Stimulated activated CD4-positive, alpha-beta T cell treated with anti-CD3 and anti-CD28 coated beads, TNF-alpha, amount 100 ng/mL, for 1 hour (primary cell): Measurements from ENCODE around the gene SLA2.
"Not testable (repeated sequence)": the region's sequence is repeated elsewhere in the genome, so short reads cannot be mapped to it uniquely, and the experiment has no call there.

Experiments used
- DNase-seq, 3 donors: peaks; one replicate each; pipeline ENCODE4 v3.0.0-alpha.2; 2020; ENCODE audit warnings: low read depth in 3 of 3, low spot score in 1 of 3

Gene SLA2, protein sequence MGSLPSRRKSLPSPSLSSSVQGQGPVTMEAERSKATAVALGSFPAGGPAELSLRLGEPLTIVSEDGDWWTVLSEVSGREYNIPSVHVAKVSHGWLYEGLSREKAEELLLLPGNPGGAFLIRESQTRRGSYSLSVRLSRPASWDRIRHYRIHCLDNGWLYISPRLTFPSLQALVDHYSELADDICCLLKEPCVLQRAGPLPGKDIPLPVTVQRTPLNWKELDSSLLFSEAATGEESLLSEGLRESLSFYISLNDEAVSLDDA

DNA sequence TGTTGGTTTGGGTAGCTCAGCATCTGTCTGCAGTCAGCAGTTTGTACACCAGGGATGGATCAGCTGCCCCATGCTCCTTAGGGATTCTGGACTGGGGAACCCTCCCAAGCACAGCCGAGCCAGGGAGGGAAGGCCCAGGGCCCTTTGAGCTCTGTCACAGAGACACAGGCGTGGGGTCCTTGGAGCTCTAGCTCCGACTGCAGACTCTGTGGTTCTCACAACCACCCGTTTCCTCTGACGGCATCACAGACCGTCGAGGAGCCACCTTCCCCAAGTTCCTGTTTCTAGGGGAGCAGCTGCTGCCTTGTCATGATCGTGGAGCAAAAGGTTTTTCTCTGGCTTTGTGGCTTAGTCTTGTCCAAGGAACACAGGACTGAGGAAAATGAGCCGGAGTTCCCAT lies at the start of gene SLA2:
Gene SLA2, minus strand, starts transcription at position 199 of the 400 bp plus-strand sequence. CDS start 4,861 bp downstream, outside the sequence.
- DNase-seq = peak; percentile 8 to 43 (median 40)

DNA sequence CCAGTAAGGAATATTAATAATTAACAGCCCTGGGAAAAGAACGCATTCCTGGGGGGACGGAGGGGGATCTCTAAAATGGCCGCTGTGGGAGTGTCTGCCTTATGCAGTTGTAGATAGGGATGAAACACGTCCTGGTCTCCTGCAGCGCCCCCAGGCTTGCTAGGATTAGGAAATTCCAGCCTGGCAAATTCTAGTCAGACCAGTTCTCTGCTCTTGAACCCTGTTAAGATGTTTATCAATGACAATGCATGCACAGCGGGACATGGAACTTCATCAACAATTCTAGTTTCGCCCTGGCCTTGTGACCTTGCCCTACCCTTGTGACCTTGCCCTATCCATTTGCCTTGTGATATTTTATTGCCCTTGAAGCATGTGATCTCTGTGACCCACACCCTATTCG lies 49.5 kb upstream of the SLA2 start:
- DNase-seq = not testable (repeated sequence)

DNA sequence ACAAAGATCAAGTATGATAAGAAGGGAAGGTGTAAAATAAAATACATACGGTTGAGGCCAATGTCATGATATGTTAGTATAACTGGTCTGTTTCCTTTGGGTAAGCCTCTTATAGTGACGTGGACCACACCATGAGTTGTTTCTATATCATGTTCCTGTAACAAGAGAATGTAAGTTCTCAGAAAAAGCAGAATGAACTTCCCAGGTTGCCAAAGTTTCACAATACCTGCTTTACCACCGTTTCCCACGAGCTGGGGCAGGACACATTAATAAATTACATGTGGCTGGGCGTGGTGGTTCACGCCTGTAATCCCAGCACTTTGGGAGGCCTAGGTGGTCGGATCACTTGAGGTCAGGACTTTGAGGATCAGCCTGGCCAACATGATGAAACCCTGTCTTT lies 42.6 kb upstream of the SLA2 start:
- no peak for DNase-seq

DNA sequence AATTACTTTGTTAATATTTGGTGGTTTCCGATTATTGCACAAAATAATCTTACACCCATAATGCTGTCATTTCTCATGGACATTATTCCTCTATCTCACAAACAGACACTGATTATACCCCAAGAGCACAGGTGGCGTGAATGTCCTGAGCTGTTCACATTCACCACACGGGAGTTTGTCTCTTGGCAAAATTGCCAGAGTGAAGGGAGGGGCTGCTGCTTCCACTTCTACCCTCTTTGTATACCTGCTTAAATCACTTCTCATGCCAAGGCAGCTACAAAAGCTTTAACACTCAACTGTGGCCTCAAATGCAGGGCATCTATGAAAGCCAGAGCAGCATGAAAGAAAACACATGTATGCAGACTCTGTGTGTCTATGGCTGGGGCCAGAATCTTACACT lies 41.9 kb upstream of the SLA2 start:
- no peak for DNase-seq

DNA sequence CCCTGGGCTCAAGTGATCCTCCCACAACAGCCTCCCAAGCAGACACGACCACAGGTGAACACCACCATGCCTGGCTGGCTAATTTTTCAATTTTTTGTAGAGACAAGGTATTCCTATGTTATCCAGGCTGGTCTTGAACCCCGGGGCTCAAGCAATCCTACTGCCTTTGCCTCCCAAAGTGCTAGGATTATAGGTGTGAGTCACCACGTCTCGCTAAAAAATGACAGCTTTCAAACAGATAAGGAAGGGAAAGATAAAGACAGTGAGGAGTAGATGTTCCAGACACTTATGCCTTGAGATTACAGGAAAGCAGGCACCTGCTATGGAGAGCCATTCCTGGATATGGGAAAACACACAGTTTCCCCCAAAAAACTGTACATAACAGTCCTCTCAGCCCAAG lies 40.9 kb upstream of the SLA2 start:
- no peak for DNase-seq

DNA sequence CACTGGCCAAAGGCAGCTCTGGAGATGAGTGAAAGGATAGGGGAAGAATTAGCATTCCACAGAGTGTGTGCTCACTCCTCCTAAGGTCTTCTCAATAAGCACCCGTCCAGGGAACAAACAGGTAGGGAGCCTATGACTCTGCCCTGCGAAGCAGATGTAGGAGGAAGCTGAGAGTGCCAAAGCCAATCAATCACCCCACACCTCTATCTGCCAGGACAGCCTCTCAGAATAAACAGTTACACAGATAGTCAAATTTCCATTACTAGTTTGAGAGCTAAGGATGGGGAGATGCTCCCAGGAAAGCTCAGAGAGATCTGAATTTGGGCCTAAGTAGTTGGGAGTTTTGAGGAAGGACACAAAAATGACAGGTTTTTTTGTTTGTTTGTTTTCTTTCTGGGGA lies 40.5 kb upstream of the SLA2 start:
- DNase-seq = no peak

DNA sequence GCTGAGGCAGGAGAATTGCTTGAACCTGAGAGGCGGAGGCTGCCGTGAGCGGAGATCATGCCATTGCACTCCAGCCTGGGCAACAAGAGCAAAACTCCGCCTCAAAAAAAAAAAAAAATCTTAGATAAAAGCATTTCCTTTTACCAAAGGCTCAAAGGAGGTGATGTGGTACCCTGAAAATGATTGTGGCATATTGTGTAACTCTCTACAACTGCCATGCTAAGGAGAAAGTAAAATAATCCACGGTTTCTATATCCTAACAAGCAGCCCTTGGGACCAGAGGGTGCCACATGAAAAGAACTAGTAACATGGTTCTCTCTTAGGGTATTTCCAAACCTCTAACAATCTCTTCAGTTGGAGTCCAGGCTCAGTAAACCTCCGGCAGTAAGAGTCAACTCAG lies 38.8 kb upstream of the SLA2 start:
- no peak for DNase-seq

DNA sequence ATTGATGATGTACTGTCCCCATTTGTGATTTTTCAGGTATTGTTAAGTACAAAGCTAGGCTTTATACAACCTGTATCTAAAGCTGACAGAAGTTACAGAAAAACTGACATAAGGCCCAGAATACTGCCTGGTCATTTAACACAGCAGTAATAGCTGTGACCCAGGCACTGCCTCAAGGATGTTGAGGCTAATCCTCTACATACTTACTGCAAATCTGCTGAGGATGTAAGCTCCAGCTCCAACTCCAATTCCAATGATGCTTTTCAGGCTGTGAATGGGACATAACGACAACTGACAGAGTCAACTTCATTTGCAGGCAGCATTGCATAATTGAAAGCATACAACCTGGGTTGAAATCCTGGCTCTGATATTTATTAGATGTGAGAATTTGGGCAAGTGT lies 36.3 kb upstream of the SLA2 start:
- no peak for DNase-seq

DNA sequence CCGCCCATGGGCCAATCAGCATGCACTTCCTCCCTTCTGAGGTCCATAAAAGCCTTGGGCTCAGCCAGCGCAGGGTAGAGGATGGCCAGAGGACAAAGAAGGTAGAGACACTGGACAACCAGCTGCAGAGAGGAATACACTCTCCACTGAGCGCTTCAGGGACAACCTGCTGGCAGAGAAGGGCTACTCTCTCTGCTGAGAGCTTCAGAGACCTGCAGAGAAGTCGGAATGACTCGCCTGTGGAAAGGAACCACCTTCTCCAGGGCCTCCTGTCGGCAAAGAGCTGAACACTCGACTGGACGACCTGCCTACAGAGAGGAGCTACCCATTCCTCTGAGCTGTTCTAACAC lies 31.4 kb upstream of the SLA2 start:
- DNase-seq = no peak

DNA sequence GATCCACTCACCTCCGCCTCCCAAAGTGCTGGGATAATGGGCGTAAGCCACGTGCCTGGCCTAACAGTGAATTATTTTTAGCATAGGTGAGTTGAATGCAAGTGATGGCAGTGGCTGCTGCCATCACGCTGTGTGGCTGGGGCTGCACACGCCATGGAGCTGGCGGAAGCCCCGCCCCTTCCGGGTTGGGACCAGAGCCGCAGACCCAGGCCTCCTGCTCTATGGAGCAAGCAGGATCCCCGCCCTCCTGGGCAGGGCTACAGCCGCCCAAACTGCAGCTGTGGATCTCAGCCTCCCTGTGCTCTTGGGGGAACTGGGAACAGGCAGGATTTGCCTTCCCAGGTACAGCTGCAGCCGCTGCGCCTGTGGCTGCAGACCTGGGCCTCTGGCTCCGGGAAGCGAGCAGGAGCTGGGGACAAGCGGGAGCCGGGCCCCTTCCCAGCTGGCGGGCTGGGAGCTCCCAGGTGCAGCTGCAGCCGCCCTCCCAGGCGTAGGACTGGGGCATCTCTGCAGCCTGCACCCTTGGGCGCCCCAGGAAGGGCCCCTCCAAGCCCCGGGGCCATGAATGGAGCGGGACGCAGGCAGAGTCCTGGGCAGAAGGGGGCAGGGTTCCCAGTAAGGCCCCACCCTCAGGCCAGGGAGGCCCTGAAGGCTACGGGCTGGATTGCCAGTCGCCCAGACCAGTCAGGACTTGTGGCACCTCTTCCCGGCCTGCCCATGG lies 30.9 kb upstream of the SLA2 start:
- DNase-seq = no peak

DNA sequence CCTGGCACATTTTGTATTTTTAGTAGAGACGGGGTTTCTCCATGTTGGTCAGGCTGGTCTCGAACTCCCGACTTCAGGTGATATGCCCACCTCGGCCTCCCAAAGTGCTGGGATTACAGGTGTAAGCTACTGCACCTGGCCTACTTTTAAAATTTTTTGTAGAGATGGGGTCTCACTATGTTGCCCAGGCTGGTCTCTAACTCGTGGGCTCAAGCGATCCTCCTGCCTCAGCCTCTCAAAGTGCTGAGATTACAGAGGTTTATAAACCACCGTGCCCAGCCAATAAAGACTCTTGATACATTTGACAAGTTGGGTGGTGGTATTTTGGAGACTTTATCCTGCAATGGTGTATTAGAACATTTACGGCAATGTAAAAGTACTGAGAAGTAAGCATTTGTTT lies 29.5 kb upstream of the SLA2 start:
- not testable (repeated sequence) for DNase-seq

DNA sequence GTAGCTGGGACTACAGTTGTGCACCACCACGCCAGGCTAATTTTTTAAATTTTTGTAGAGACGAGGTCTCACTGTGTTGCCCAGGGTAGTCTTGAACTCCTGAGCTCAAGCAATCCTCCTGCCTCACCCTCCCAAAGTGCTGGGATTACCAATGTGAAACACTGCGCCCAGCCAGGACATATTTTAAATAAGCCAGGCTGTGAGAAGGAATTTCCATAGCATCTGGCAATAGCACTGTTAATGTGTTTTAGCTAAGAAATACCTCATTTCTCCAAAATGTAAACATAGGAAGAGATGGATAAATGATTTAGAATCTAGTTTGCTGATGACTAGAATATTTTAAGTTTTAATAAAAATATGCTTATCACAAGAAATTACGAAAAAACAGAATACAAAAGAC lies 27.0 kb upstream of the SLA2 start:
- no peak for DNase-seq

DNA sequence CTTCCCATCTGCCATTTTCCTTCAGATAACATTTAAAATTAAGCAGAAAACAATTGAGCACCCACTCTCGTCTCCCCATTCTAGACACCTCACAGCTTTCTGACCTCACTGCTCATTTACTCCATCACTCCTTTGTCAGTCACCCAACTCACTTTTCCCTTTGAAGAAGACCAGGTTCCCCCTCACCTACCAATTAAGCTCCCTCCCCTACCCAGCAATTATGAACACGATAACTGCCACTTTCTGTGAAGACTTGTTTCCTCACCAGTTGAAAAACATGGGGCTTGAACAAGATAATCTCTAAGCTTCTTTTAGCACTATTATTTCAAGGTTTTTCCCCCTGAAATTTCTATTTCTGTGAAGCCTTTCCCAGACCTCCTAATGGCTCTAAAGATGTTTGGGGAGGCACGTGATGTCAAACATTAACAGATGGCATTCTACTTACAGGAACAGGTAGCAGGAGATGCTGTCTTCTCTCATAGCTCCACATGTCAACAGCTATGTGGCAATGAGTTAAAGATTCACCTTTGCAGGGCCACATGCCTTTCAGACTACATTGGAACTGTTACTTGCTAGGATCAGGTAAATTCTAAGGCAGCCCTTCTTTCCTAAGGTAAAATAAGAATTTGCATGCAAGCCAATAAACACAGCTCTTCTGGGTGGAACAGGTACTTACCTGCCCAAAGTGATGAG lies 24.8 kb upstream of the SLA2 start:
- no peak for DNase-seq

DNA sequence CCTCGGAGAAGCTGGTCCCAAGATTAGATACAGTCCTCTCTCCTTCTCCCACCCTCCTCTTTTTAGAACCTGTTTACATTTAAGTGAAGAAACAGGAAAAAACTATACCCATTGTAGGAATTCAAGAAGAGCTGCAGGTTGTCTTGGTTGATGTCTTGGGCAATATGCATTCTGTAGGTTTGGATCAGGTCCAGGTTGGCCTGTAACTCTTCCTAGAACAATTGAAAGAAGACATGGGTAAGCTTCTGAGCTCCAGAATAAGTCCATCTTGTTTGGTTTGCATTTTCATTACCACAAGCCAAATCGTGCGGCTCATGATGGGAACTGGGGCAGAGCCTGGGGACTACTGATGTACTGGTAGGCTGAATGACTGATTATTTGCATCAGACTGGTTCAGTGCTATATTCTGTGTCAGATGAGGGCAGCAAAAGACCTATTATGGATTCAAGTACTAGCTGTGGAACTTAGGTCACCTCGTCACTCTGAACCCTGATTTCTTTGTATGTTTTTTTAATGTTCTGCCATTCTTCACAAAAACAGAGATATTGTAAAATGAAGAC lies 20.3 kb upstream of the SLA2 start:
- DNase-seq = no peak

DNA sequence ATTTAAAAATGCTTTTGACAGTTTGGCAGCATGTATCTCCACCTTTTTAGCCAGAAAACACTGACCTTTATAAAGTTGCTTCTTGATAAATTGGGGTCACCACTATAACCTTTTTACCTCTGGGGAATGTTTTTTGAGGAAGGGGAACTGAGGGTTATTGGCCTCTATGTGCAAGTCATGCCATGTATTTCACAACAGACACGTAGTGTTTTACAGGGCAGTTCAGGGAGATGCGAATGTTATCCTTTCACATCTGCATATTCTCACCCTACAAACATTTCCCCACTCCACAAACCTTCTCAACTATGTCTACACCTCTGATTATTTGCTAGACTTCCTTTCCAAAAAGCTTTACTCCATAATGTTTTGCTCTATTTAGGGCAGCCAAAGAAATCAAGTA lies 17.0 kb upstream of the SLA2 start:
- no peak for DNase-seq

DNA sequence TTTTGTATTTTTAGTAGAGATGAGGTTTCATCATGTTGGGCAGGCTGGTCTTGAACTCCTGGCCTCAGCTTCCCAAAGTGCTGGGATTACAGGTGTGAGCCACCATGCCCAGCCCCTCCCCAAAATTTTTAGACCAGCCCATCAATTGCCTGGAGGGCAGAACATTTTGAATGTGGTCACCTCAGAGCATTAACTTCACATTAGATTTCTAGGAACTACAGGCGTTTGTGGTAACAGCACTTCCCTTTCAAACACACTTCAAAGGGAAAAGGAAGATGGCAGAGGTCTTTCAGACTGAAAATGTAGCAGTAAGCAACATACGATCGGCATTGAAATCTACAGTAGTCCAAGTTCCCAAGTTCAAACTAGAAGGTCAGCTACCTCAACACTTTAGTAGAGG lies 12.3 kb upstream of the SLA2 start:
- DNase-seq = no peak

DNA sequence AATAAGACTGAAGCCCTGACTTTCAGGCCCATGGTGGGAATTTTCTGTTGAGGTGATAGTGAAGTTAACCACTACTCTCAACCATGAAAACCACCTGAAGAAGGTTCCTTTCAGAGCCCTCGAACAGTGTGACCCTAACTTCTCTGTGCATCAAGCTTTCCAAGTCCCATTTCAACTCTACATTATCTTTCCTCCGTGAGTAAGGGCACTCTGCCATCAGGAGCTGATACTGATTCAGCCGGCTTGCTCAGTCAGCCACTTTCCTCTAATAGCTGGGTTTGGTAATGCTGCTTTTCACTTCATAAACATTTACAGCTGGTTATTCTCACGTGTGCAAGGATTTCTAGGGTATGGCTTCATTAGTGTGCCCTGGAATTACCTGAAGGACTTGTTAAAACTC lies 10.7 kb upstream of the SLA2 start:
- no peak for DNase-seq

DNA sequence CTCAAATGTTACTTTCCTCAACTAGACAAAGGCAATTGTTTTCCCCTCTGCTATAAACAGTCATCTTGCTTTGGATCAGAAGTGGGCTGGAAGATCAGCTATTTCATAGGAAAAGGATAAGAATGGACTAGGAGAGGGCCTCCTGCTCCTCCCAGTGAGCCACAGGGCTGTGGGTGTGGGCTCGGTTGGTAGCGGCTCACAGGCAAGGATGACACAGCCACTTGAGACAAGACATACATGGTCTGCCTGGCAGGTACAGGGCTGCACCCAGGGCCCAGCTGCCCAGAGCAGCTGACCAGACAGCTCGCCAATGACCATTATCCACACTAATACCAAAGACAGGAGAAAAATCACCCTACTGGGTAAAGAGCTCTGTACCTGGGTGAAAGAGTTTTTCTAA lies 9.0 kb upstream of the SLA2 start:
- no peak for DNase-seq

DNA sequence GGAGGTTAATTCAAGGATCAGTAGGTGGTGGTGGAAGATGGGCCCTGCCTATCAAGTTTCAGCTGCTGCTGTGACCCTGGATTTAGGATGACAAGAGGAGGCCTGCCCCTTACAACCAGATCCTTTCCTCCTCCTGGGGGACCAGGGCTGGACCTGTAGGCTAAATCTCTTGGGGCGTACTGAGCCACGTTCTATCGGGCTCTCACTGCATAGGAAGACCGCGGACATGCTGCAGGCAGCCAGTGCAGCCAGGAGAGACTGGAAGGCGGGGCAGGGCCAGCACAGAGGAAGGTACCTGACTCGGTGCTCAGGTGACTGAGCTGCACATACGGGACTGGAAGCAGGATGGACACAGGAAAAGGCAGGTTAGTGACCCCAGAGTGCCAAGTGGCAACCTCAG lies 8.5 kb upstream of the SLA2 start:
- no peak for DNase-seq

DNA sequence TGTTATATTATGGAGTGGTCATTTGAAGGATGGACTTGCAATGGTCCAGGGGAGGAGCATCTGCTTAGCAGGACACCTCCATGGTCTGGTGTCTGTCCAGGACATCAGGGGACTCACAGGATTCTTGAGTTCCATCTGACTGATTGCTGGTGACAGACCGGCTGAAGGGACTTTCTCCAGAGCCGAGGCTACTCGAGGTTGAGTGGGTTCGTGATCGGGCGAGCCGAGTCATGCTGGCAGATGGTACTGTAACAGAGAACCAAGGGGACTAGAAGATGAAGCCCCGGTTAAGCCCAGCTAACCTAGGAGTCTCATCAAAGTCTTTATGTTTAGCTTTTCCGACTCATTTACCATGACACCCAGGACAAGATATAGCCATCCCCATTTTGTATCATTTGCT lies 7.5 kb upstream of the SLA2 start:
- DNase-seq = no peak

DNA sequence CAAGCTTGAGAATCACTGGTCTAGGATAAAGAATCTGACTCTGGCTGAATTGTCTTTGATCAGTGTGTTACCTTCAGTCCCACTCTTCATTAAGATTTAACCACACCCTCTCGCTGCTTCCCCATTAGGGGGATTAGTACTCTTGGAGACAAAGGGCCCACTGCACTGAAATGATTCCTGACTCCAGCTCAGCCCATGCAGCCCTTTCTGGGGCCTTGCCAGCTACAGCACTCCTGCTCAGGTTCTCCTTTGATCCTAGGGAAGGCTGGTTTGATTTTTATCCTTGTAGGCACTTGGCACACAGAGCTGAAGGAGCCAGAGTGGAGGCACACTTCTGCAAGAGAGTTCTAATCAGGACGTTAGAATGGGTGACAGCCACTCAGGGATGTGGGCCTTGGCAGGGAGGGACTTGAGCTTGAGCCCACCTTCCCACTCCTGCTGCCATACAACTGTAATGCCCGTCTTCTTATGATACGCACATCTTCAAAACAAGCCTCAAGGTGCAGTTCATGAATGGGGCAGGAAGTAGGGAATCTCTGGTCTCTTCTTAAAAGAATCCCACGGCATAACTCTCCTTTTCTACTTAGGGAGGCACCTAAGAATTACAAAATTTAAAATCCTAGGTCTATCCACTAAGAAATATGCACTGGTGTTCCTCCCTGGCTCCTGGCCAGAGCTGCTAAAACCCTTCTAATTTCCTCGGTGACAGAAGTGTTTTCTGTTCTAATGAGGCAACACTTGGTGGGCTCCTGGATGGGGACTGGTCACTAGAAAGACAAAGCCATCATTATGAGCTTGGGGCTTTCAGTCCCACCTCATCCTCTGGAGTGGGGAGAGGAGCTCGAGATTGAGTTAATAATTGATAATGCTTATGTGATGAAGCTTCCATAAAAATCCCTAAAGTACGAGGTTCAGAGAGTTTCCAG lies 1.5 kb upstream of the SLA2 start:
- DNase-seq = no peak
